HUES6 (cell line): Measurements from ENCODE around the gene MYO9B.

ENCODE experiments used
- H3K27ac ChIP-seq: 2 replicates; pipeline ENCODE4 v1.7.0; 2013; ENCODE audit warnings: low read depth, mild to moderate bottlenecking, low read length, inconsistent platforms
- H3K27me3 ChIP-seq: 2 replicates; pipeline ENCODE4 v1.6.1; 2013; ENCODE audit warnings: low read length; ENCODE audit not compliant: control insufficient read depth, insufficient read depth
- H3K36me3 ChIP-seq: 2 replicates; pipeline ENCODE4 v1.6.1; 2013; ENCODE audit warnings: low read length; ENCODE audit not compliant: control insufficient read depth, insufficient read depth
- H3K4me1 ChIP-seq: 2 replicates; pipeline ENCODE4 v1.6.1; 2013; ENCODE audit warnings: low read length; ENCODE audit not compliant: control insufficient read depth, insufficient read depth
- H3K4me3 ChIP-seq: 2 replicates; pipeline ENCODE4 v1.5.1; 2013; ENCODE audit warnings: low read depth, low read length
- H3K9ac ChIP-seq: one replicate; pipeline ENCODE4 v1.6.1; 2013; ENCODE audit warnings: mild to moderate bottlenecking, low read length
- H3K9me3 ChIP-seq: 2 replicates; pipeline ENCODE4 v1.6.1; 2013; ENCODE audit warnings: low read depth, low read length; ENCODE audit not compliant: control insufficient read depth, insufficient read depth

The MYO9B gene

GRCh38 chr19:17259934-17260333 lies 184.4 kb downstream of the MYO9B start:
- peaks cover 9% of the 10 kb centered on the region; the same call in 1 of the 2 replicates for H3K36me3 ChIP-seq
- H3K4me1 ChIP-seq, result peaks cover 10% of the 10 kb centered on the region
- H3K4me3 ChIP-seq, result no peak overlapping the region
- H3K9ac ChIP-seq, result no peak overlapping the region
- no peak overlapping the region for H3K27ac ChIP-seq
- peaks cover 11% of the 10 kb centered on the region; the same call in 1 of the 2 replicates for H3K9me3 ChIP-seq
- H3K27me3 ChIP-seq, result no peaks in the 10 kb centered on the region

DNA sequence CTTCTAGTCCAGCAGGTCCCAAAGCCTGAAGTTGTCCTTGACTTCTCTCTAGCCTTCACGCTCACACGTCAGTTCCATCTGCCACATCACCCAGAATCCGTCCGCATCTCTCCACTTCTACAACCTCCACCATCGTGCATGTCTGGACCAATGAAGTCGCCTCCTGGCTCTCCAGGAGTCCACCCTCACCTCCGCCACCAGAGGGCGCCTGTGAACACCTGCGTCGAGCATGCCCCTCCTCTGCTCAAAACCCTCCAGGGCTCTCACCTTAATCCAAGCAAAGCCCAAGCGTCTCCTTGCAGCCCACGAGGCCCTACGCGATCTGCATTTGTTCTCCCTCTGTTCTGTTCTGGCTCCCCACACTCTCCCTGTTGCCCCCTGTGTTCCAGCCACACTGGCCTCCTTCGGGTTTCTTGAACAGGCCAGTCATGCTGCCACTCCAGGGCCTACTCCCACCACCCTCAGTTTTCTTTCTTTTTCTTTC lies 185.3 kb downstream of the MYO9B start:
- Histone ChIP-seq H3K27ac (peak overlapping the region; percentile 35; the same call in 1 of the 2 replicates), H3K36me3 (peaks cover 9% of the 10 kb centered on the region; the same call in 1 of the 2 replicates), H3K9ac (peak overlapping the region; percentile 63), H3K27me3 (no peaks in the 10 kb centered on the region), H3K9me3 (peaks cover 11% of the 10 kb centered on the region; the same call in 1 of the 2 replicates), H3K4me1 (peaks cover 10% of the 10 kb centered on the region), H3K4me3 (no peak overlapping the region)

GRCh38 chr19:17262557-17262956 lies 187.0 kb downstream of the MYO9B start:
- Histone ChIP-seq H3K4me1 (peaks cover 10% of the 10 kb centered on the region), H3K4me3 (no peak overlapping the region), H3K9ac (no peak overlapping the region), H3K27me3 (no peaks in the 10 kb centered on the region), H3K9me3 (peaks cover 11% of the 10 kb centered on the region; the same call in 1 of the 2 replicates), H3K36me3 (peaks cover 9% of the 10 kb centered on the region; the same call in 1 of the 2 replicates), H3K27ac (no peak overlapping the region)
